ENCODE data around the gene TK1.

DNA sequence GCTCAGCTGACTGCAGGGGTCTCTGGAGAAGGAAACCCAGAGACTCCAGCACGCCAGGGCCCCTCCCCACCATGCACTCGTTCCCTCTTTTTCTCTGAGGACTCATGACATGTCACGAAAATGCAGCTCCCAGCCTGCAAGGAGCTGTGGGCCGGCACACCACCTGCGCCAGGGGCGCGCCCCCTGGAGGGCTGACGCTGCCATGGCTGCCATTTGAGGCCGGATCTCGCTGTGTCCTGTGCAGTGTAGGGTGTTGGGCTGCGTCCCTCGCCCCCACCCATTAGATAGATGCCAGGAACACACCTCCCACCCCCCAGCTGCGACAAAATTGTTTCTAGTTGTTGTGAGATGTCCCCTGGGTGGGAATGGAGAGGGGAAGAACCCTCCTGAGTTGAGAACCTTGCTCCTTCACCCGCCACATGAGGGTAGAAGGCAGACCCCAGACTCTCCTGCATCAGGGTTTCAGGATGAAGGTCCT is 10.3 kb downstream of the TK1 start:
- peak; percentile 99 for TF ChIP-seq CTCF (IDR thresholded peaks at IDR 0.05)
- TF ChIP-seq, protein P1, sequence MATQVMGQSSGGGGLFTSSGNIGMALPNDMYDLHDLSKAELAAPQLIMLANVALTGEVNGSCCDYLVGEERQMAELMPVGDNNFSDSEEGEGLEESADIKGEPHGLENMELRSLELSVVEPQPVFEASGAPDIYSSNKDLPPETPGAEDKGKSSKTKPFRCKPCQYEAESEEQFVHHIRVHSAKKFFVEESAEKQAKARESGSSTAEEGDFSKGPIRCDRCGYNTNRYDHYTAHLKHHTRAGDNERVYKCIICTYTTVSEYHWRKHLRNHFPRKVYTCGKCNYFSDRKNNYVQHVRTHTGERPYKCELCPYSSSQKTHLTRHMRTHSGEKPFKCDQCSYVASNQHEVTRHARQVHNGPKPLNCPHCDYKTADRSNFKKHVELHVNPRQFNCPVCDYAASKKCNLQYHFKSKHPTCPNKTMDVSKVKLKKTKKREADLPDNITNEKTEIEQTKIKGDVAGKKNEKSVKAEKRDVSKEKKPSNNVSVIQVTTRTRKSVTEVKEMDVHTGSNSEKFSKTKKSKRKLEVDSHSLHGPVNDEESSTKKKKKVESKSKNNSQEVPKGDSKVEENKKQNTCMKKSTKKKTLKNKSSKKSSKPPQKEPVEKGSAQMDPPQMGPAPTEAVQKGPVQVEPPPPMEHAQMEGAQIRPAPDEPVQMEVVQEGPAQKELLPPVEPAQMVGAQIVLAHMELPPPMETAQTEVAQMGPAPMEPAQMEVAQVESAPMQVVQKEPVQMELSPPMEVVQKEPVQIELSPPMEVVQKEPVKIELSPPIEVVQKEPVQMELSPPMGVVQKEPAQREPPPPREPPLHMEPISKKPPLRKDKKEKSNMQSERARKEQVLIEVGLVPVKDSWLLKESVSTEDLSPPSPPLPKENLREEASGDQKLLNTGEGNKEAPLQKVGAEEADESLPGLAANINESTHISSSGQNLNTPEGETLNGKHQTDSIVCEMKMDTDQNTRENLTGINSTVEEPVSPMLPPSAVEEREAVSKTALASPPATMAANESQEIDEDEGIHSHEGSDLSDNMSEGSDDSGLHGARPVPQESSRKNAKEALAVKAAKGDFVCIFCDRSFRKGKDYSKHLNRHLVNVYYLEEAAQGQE (IDR thresholded peaks at IDR 0.05; ENCODE audit: insufficient read depth in 1 of 2, low read depth in 2 of 2, low read length in 1 of 2): no peak
- peak; percentile 65 for TF ChIP-seq POLR2AphosphoS5 (IDR thresholded peaks at IDR 0.05; ENCODE audit: low read depth, low read length)
- no peak for TF ChIP-seq TCF7L2 (IDR thresholded peaks at IDR 0.05; ENCODE audit: low read depth, low read length)
- TF ChIP-seq SIN3A (IDR thresholded peaks at IDR 0.05; ENCODE audit: borderline replicate concordance, insufficient read depth, low read depth, low read length): no peak
